ENCODE data around the gene PEX7. TPM values are rescaled to one million over a fixed set of nuclear protein-coding genes. Genes with fewer than 3 reads are reported as not detected.
A peak's percentile ranks its signal among the peaks of the same experiment; 100 is the strongest.

The PEX7 gene

GRCh38 chr6:136961848-136962247 lies 139.5 kb downstream of the PEX7 start:
- H2AK5ac ChIP-seq (ENCODE audit: low read length), result no peak overlapping the region
- no CpG with 5 or more reads among the region's 5 CpGs for WGBS (ENCODE audit: extremely low coverage, insufficient coverage, low lambda C conversion rate)
- H3K36me3 ChIP-seq (ENCODE audit: control insufficient read depth, insufficient read depth, low read length), result no peaks in the 10 kb centered on the region
- no peaks in the 10 kb centered on the region for H3K79me1 ChIP-seq (ENCODE audit: low read length)
- no peak overlapping the region for H3K23ac ChIP-seq (ENCODE audit: low read length)
- no peaks in the 10 kb centered on the region for H3K27me3 ChIP-seq (ENCODE audit: insufficient read depth, low read length, poor library complexity)
- H3K9ac ChIP-seq (ENCODE audit: low read length), result no peak overlapping the region
- no peak overlapping the region for H3K4me3 ChIP-seq (ENCODE audit: low read length)
- H3K79me2 ChIP-seq (ENCODE audit: control insufficient read depth, insufficient read depth, low read length), result no peaks in the 10 kb centered on the region
- H3K56ac ChIP-seq (ENCODE audit: low read length), result peak overlapping the region; percentile 6
- no peak overlapping the region for H4K5ac ChIP-seq (ENCODE audit: low read length)
- H3K27ac ChIP-seq (ENCODE audit: low read depth, low read length), result no peak overlapping the region
- H3K18ac ChIP-seq (ENCODE audit: low read length), result peak overlapping the region; percentile 51
- no peak overlapping the region for H4K8ac ChIP-seq (ENCODE audit: low read depth, low read length)
- no peak for DNase-seq
- H2BK15ac ChIP-seq (replicated peaks; ENCODE audit: low read depth), result no peak overlapping the region
- no peak overlapping the region for H3K4me2 ChIP-seq (ENCODE audit: low read length)
- no peak overlapping the region for H2BK120ac ChIP-seq (ENCODE audit: low read depth, low read length)
- H3K4ac ChIP-seq (ENCODE audit: low read depth, low read length), result no peak overlapping the region
- no peak overlapping the region for H2BK5ac ChIP-seq (ENCODE audit: low read length)
- peaks cover 7% of the 10 kb centered on the region for H3K4me1 ChIP-seq (ENCODE audit: control insufficient read depth, low read depth, low read length)

GRCh38 chr6:136962661-136963060 lies 140.3 kb downstream of the PEX7 start:
- H3K18ac ChIP-seq (ENCODE audit: low read length), result no peak overlapping the region
- peaks cover 7% of the 10 kb centered on the region for H3K4me1 ChIP-seq (ENCODE audit: control insufficient read depth, low read depth, low read length)
- H3K36me3 ChIP-seq (ENCODE audit: control insufficient read depth, insufficient read depth, low read length), result no peaks in the 10 kb centered on the region
- no peak overlapping the region for H3K4me3 ChIP-seq (ENCODE audit: low read length)
- no peak overlapping the region for H3K4ac ChIP-seq (ENCODE audit: low read depth, low read length)
- H3K56ac ChIP-seq (ENCODE audit: low read length), result no peak overlapping the region
- no peaks in the 10 kb centered on the region for H3K27me3 ChIP-seq (ENCODE audit: insufficient read depth, low read length, poor library complexity)
- no peak overlapping the region for H2BK120ac ChIP-seq (ENCODE audit: low read depth, low read length)
- H2BK15ac ChIP-seq (replicated peaks; ENCODE audit: low read depth), result no peak overlapping the region
- H2BK5ac ChIP-seq (ENCODE audit: low read length), result no peak overlapping the region
- H3K23ac ChIP-seq (ENCODE audit: low read length), result no peak overlapping the region
- no peaks in the 10 kb centered on the region for H3K79me1 ChIP-seq (ENCODE audit: low read length)
- H4K8ac ChIP-seq (ENCODE audit: low read depth, low read length), result no peak overlapping the region
- H3K9ac ChIP-seq (ENCODE audit: low read length), result no peak overlapping the region
- H3K27ac ChIP-seq (ENCODE audit: low read depth, low read length), result no peak overlapping the region
- no peak overlapping the region for H2AK5ac ChIP-seq (ENCODE audit: low read length)
- WGBS (ENCODE audit: extremely low coverage, insufficient coverage, low lambda C conversion rate), result no CpG with 5 or more reads among the region's 4 CpGs
- DNase-seq, result peak; percentile 93
- H3K4me2 ChIP-seq (ENCODE audit: low read length), result no peak overlapping the region
- no peaks in the 10 kb centered on the region for H3K79me2 ChIP-seq (ENCODE audit: control insufficient read depth, insufficient read depth, low read length)
- no peak overlapping the region for H4K5ac ChIP-seq (ENCODE audit: low read length)

- no peaks in the 10 kb centered on the region for H3K27me3 ChIP-seq (ENCODE audit: insufficient read depth, low read length, poor library complexity)
- no peak overlapping the region for H3K9ac ChIP-seq (ENCODE audit: low read length)
- no peak overlapping the region for H3K23ac ChIP-seq (ENCODE audit: low read length)
- H3K4me3 ChIP-seq (ENCODE audit: low read length), result no peak overlapping the region
- no peak overlapping the region for H4K8ac ChIP-seq (ENCODE audit: low read depth, low read length)
- WGBS (ENCODE audit: extremely low coverage, insufficient coverage, low lambda C conversion rate), result no CpG with 5 or more reads among the region's 2 CpGs
- no peak overlapping the region for H3K4me2 ChIP-seq (ENCODE audit: low read length)
- no peaks in the 10 kb centered on the region for H3K79me2 ChIP-seq (ENCODE audit: control insufficient read depth, insufficient read depth, low read length)
- H4K5ac ChIP-seq (ENCODE audit: low read length), result no peak overlapping the region
- no peak overlapping the region for H3K56ac ChIP-seq (ENCODE audit: low read length)
- H2BK120ac ChIP-seq (ENCODE audit: low read depth, low read length), result no peak overlapping the region
- no peak overlapping the region for H2BK5ac ChIP-seq (ENCODE audit: low read length)
- no peaks in the 10 kb centered on the region for H3K79me1 ChIP-seq (ENCODE audit: low read length)
- H2BK15ac ChIP-seq (replicated peaks; ENCODE audit: low read depth), result no peak overlapping the region
- H3K18ac ChIP-seq (ENCODE audit: low read length), result no peak overlapping the region
- H3K27ac ChIP-seq (ENCODE audit: low read depth, low read length), result no peak overlapping the region
- no peak overlapping the region for H2AK5ac ChIP-seq (ENCODE audit: low read length)
- no peak for DNase-seq
- no peak overlapping the region for H3K4ac ChIP-seq (ENCODE audit: low read depth, low read length)
- H3K4me1 ChIP-seq (ENCODE audit: control insufficient read depth, low read depth, low read length), result peaks cover 7% of the 10 kb centered on the region
- no peaks in the 10 kb centered on the region for H3K36me3 ChIP-seq (ENCODE audit: control insufficient read depth, insufficient read depth, low read length)
These were observed 140.9 kb downstream of the PEX7 start for GRCh38 chr6:136963259-136963658.

Small RNAs within 50 kb of the gene (small RNA-seq; reads per million reads assigned to genes)
- gene RF00019 (ENCODE audit: insufficient read depth) (not detected), gene RF00443 (ENCODE audit: insufficient read depth) (not detected)

Data from mesendoderm (in vitro differentiated cells).